Trophoblast cell (in vitro differentiated cells and primary cell): ENCODE measurements around the gene WDR48.

ENCODE experiments used
- DNase-seq, 2 donors: peaks; one replicate each; pipeline ENCODE4 v3.0.0-alpha.2; 2016
- H2AFZ ChIP-seq: 2 replicates; pipeline ENCODE4 v1.6.1; 2013; ENCODE audit warnings: low read length, moderate library complexity, mild to moderate bottlenecking; ENCODE audit not compliant: insufficient read depth, poor library complexity
- H2AK5ac ChIP-seq: 2 replicates; pipeline ENCODE4 v1.6.1; 2013; ENCODE audit warnings: mild to moderate bottlenecking, low read length
- H2BK120ac ChIP-seq: 2 replicates; pipeline ENCODE4 v1.6.1; 2013; ENCODE audit warnings: low read length, mild to moderate bottlenecking, moderate library complexity; ENCODE audit not compliant: insufficient read depth, poor library complexity
- H2BK12ac ChIP-seq: 2 replicates; pipeline ENCODE4 v1.6.1; 2013; ENCODE audit warnings: mild to moderate bottlenecking, low read length, moderate library complexity
- H2BK5ac ChIP-seq: 2 replicates; pipeline ENCODE4 v1.6.1; 2013; ENCODE audit warnings: low read length, low read depth, moderate library complexity, mild to moderate bottlenecking; ENCODE audit not compliant: poor library complexity
- H3K14ac ChIP-seq: 2 replicates; pipeline ENCODE4 v1.6.1; 2013; ENCODE audit warnings: mild to moderate bottlenecking, low read length
- H3K18ac ChIP-seq: 2 replicates; pipeline ENCODE4 v1.6.1; 2013; ENCODE audit warnings: mild to moderate bottlenecking, low read length
- H3K23ac ChIP-seq: 2 replicates; pipeline ENCODE4 v1.6.1; 2013; ENCODE audit warnings: low read length
- H3K27ac ChIP-seq: 2 replicates; pipeline ENCODE4 v1.5.1; 2013; ENCODE audit warnings: low read depth, mild to moderate bottlenecking, inconsistent platforms, low read length, moderate library complexity
- H3K27me3 ChIP-seq: 2 replicates; pipeline ENCODE4 v1.6.1; 2013; ENCODE audit warnings: inconsistent platforms, mild to moderate bottlenecking, low read length, moderate library complexity; ENCODE audit not compliant: insufficient read depth
- H3K36me3 ChIP-seq, 2 experiments: 1 replicate in 1 of 2; 2 replicates in 1 of 2; pipeline ENCODE4 v1.6.1; 2013; ENCODE audit warnings: low read length in 2 of 2, mild to moderate bottlenecking in 2 of 2, moderate library complexity in 1 of 2; ENCODE audit not compliant: insufficient read depth in 2 of 2, control insufficient read depth in 1 of 2
- H3K4ac ChIP-seq: 2 replicates; pipeline ENCODE4 v1.6.1; 2013; ENCODE audit warnings: low read depth, mild to moderate bottlenecking, low read length, moderate library complexity
- H3K4me1 ChIP-seq, 2 experiments: 1 replicate in 1 of 2; 2 replicates in 1 of 2; pipeline ENCODE4 v1.6.1; 2013; ENCODE audit warnings: low read length in 2 of 2, mild to moderate bottlenecking in 2 of 2, moderate library complexity in 1 of 2; ENCODE audit not compliant: insufficient read depth in 2 of 2, control insufficient read depth in 1 of 2
- H3K4me2 ChIP-seq: 2 replicates; pipeline ENCODE4 v1.6.1; 2013; ENCODE audit warnings: inconsistent platforms, mild to moderate bottlenecking, low read length, moderate library complexity
- H3K4me3 ChIP-seq: 2 replicates; pipeline ENCODE4 v1.5.1; 2013; ENCODE audit warnings: mild to moderate bottlenecking, low read depth, low read length, inconsistent platforms
- H3K79me1 ChIP-seq: one replicate; pipeline ENCODE4 v1.6.1; 2013; ENCODE audit warnings: low read length
- H3K79me2 ChIP-seq: 2 replicates; pipeline ENCODE4 v1.6.1; 2013; ENCODE audit warnings: low read length, mild to moderate bottlenecking; ENCODE audit not compliant: control insufficient read depth, insufficient read depth, poor library complexity
- H3K9ac ChIP-seq: 2 replicates; pipeline ENCODE4 v1.6.1; 2013; ENCODE audit warnings: mild to moderate bottlenecking, low read length
- H3K9me3 ChIP-seq: 2 replicates; pipeline ENCODE4 v1.6.1; 2013; ENCODE audit warnings: low read depth, mild to moderate bottlenecking, control low read depth, inconsistent platforms, low read length; ENCODE audit not compliant: insufficient read depth
- H4K12ac ChIP-seq: 2 replicates; pipeline ENCODE4 v1.6.1; 2013; ENCODE audit warnings: low read depth, mild to moderate bottlenecking, low read length, moderate library complexity
- H4K8ac ChIP-seq: 2 replicates; pipeline ENCODE4 v1.6.1; 2013; ENCODE audit warnings: low read depth, mild to moderate bottlenecking, low read length, moderate library complexity
- H4K91ac ChIP-seq: one replicate; pipeline ENCODE4 v1.6.1; 2013; ENCODE audit warnings: low read depth, mild to moderate bottlenecking, low read length, moderate library complexity
- WGBS: extraction: QIAGEN DNeasy Blood & Tissue Kit; methylation state at CpG from one replicate; pipeline ENCODE4 v1.1.7; 2013; ENCODE audit warnings: missing lambda C conversion rate; ENCODE audit not compliant: insufficient read length, insufficient coverage; ENCODE audit errors: extremely low coverage; 5-methylcytosine and 5-hydroxymethylcytosine counted together

The WDR48 gene

DNA sequence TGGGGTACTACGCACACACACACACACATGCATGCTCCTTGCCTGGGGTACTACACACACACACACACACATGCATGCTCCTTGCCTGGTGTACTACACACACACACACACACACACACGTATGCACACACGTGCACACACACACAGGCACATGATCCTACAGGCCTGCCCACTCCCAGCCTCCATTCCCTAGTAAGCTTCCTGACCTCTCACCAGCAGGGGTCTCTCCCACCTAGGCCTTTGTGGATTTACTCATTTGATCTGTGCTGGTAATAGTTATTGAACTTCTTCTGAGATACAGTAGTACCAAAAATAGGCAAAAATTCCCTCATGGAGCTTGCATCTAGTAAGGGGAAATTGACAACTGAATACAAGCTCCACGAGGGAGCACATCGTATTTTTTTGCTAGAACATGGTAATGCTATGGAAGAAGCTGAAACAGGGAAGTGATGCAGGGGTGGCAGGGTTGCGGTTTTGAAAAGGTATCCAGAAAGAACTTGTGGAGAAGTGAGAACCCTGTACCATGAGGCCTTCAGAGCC lies 74.8 kb downstream of the WDR48 start:
- peak in 1 of 2 donors; percentile 47 for DNase-seq
- WGBS = no CpG with 5 or more reads among the region's 6 CpGs

DNA sequence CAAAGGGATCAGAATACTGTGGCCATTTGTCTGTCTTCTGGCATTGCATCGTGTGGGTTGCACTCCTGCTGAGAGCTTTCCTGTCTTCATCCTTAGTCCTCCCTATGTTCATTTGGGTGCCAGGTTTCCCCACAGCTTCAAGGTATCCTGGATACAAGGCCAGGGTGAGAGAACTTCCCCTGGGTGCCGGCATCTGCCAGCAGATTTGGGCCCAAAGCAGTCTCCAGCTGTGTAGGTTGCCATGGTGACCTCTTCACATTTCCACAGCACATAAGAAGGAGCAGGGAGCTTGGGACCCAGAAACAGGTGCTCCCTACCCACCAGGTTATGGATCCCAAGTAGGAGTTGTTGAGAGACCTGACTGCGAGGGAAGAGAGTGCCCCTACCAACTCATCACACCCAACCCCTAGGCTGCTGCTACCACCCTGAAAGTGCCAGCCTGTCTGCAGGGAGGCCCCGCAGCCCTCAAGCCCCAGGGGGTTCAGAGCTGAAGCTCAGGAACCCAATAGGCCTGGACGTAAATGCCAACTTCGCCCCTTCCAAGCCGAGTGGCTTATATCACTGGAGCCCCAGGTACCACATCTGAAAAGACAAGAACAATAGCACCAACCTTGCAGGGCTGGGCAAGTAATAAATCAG lies 75.6 kb downstream of the WDR48 start:
- Histone ChIP-seq H3K79me1 (peaks cover 16% of the 10 kb centered on the region), H4K8ac (no peak overlapping the region), H4K91ac (no peak overlapping the region), H3K14ac (peak overlapping the region; percentile 32), H3K4ac (peak overlapping the region; percentile 11), H3K18ac (peak overlapping the region; percentile 56), H3K4me3 (no peak overlapping the region), H2BK5ac (no peak overlapping the region), H4K12ac (no peak overlapping the region), H3K4me2 (no peak overlapping the region), H2BK12ac (peak overlapping the region; percentile 63), H3K36me3 (no peaks in the 10 kb centered on the region), H3K9ac (no peak overlapping the region), H3K79me2 (no peaks in the 10 kb centered on the region), H3K9me3 (no peaks in the 10 kb centered on the region), H3K23ac (no peak overlapping the region), H3K27ac (no peak overlapping the region), H2AK5ac (peak overlapping the region; percentile 65), H2BK120ac (peak overlapping the region; percentile 60), H2AFZ (no peak overlapping the region), H3K27me3 (no peaks in the 10 kb centered on the region), H3K4me1 (peaks cover 15 to 18% of the 10 kb centered on the region in 2 experiments)
- no peak for DNase-seq
- no CpG with 5 or more reads among the region's 7 CpGs for WGBS

More for the DNA sequence above, 74.8 kb downstream of the WDR48 start:
- Histone ChIP-seq H2BK12ac (peak overlapping the region; percentile 47), H2AK5ac (peak overlapping the region; percentile 53), H3K36me3 (no peaks in the 10 kb centered on the region), H3K4me2 (no peak overlapping the region), H4K12ac (no peak overlapping the region), H4K91ac (peak overlapping the region; percentile 48), H3K9me3 (no peaks in the 10 kb centered on the region), H3K14ac (peak overlapping the region; percentile 32), H2BK120ac (peak overlapping the region; percentile 60), H3K4me1 (peaks cover 15 to 18% of the 10 kb centered on the region in 2 experiments), H3K27ac (no peak overlapping the region), H3K4me3 (no peak overlapping the region), H3K79me1 (peaks cover 16% of the 10 kb centered on the region), H2AFZ (no peak overlapping the region), H3K79me2 (no peaks in the 10 kb centered on the region), H3K9ac (no peak overlapping the region), H3K18ac (peak overlapping the region; percentile 2), H3K27me3 (no peaks in the 10 kb centered on the region), H3K4ac (peak overlapping the region; percentile 11), H2BK5ac (peak overlapping the region; percentile 37), H3K23ac (no peak overlapping the region), H4K8ac (no peak overlapping the region)

DNA sequence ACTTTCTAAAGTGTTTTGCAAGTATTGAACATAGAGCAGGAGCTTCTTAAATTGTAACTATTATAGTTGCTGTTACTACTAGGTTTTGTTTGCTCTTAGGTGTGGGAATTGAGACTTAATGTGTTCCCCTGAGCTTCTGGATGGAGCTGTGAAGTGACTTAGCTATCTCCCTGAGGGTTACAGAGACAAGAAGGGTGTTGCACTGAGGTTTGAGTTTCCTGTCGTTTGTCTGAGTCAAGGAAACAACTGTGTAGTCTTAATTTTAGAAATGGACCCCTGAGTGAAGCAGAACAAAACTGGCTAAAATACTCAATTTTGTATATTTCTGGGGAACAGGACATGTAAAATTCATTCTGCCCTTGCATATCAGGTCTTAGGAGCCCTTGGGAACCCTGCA lies 76.1 kb downstream of the WDR48 start:
- Histone ChIP-seq H2AK5ac (no peak overlapping the region), H3K9ac (no peak overlapping the region), H2AFZ (no peak overlapping the region), H3K79me1 (peaks cover 16% of the 10 kb centered on the region), H3K18ac (no peak overlapping the region), H3K4me1 (peaks cover 15 to 18% of the 10 kb centered on the region in 2 experiments), H3K4me2 (no peak overlapping the region), H3K23ac (no peak overlapping the region), H4K8ac (no peak overlapping the region), H2BK12ac (no peak overlapping the region), H2BK5ac (no peak overlapping the region), H3K27ac (no peak overlapping the region), H3K36me3 (no peaks in the 10 kb centered on the region), H3K4ac (no peak overlapping the region), H4K91ac (no peak overlapping the region), H4K12ac (no peak overlapping the region), H2BK120ac (no peak overlapping the region), H3K9me3 (no peaks in the 10 kb centered on the region), H3K27me3 (no peaks in the 10 kb centered on the region), H3K14ac (no peak overlapping the region), H3K79me2 (no peaks in the 10 kb centered on the region), H3K4me3 (no peak overlapping the region)
- no CpG with 5 or more reads among the region's 1 CpG for WGBS
- DNase-seq = no peak

DNA sequence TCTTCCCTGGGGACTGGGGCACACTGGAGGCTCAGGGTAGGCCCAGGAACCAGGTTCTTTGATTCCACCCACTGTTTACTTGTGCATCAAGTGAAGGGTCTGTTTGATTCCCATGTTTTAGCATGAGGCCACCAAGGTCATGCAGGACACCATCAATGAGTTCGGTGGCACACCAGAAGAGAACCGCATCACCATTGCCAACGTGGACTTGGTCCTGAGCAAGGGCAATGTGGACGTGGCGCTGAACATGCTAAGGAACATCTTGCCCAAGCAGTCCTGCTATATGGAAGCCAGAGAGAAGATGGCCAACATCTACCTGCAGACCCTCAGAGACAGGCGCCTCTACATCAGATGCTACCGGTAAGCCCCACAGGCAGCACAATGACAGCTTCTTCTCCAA lies 77.1 kb downstream of the WDR48 start:
- no peak overlapping the region for H4K8ac ChIP-seq
- H4K12ac ChIP-seq = no peak overlapping the region
- H3K4me3 ChIP-seq = no peak overlapping the region
- no peak overlapping the region for H4K91ac ChIP-seq
- no peak overlapping the region for H2BK5ac ChIP-seq
- no peaks in the 10 kb centered on the region for H3K9me3 ChIP-seq
- no peak overlapping the region for H2AK5ac ChIP-seq
- no peaks in the 10 kb centered on the region for H3K36me3 ChIP-seq
- no peak overlapping the region for H3K9ac ChIP-seq
- no peak for DNase-seq
- no peak overlapping the region for H2AFZ ChIP-seq
- peaks cover 16% of the 10 kb centered on the region for H3K79me1 ChIP-seq
- no peak overlapping the region for H2BK12ac ChIP-seq
- no peak overlapping the region for H3K4me2 ChIP-seq
- H3K4me1 ChIP-seq = peaks cover 15 to 24% of the 10 kb centered on the region in 2 experiments
- WGBS = no CpG with 5 or more reads among the region's 7 CpGs
- H3K27me3 ChIP-seq = no peaks in the 10 kb centered on the region
- H2BK120ac ChIP-seq = no peak overlapping the region
- no peak overlapping the region for H3K18ac ChIP-seq
- H3K79me2 ChIP-seq = no peaks in the 10 kb centered on the region
- no peak overlapping the region for H3K27ac ChIP-seq
- no peak overlapping the region for H3K4ac ChIP-seq
- no peak overlapping the region for H3K23ac ChIP-seq
- H3K14ac ChIP-seq = no peak overlapping the region
